ENCODE results near the gene GTF3C5. TPM values are rescaled to one million over a fixed set of nuclear protein-coding genes. Genes with fewer than 3 reads are reported as not detected.

The GTF3C5 gene
- total and polyA plus RNA-seq, 2 of the 4 experiments (the other 2 are of a cell fraction) = 49.1 to 52.3 TPM

- Histone ChIP-seq H4K20me1 (ENCODE audit: insufficient read depth, low read length) (no peaks in the 10 kb centered on the region), H3K4me3 (ENCODE audit: insufficient read depth, low read depth, low read length) (no peak overlapping the region), H2BK20ac (ENCODE audit: low read depth, low read length) (no peak overlapping the region), H2BK15ac (ENCODE audit: low read depth, low read length) (no peak overlapping the region), H3K79me1 (ENCODE audit: low read depth in 1 of 2, low read length in 2 of 2) (no peaks in the 10 kb centered on the region), H3K9me1 (ENCODE audit: insufficient read depth, low read length) (no peaks in the 10 kb centered on the region), H4K8ac (ENCODE audit: low read depth in 2 of 2, low read length in 2 of 2) (no peak overlapping the region), H2AK5ac (ENCODE audit: low read depth, low read length) (no peak overlapping the region), H2AK9ac (replicated peaks; ENCODE audit: low read depth, low read length, poor library complexity) (peak overlapping the region; percentile 52), H2BK120ac (ENCODE audit: low read depth, low read length) (no peak overlapping the region), H3K27me3 (ENCODE audit: control insufficient read depth, insufficient read depth, low read length) (peaks cover 54% of the 10 kb centered on the region), H3K4me2 (ENCODE audit: low read depth, low read length) (no peak overlapping the region), H3K18ac (ENCODE audit: low read depth, low read length) (no peak overlapping the region), H3K4ac (ENCODE audit: low read depth, low read length) (no peak overlapping the region), H3K27ac (ENCODE audit: insufficient read depth, low read length) (no peak overlapping the region), H2BK5ac (ENCODE audit: low read depth, low read length, poor library complexity, severe bottlenecking) (no peak overlapping the region), H3K4me1 (ENCODE audit: control insufficient read depth, insufficient read depth, low read length) (no peaks in the 10 kb centered on the region), H3K9ac (ENCODE audit: low read depth, low read length) (no peak overlapping the region), H4K5ac (ENCODE audit: low read depth, low read length) (no peak overlapping the region), H3K9me3 (ENCODE audit: control insufficient read depth, insufficient read depth, low read length) (no peaks in the 10 kb centered on the region; the same call in 1 of the 2 replicates), H2AFZ (replicated peaks; ENCODE audit: low read length, poor library complexity) (no peak overlapping the region), H3K56ac (ENCODE audit: extremely low read depth, insufficient read depth, low read length) (no peak overlapping the region), H3K14ac (replicated peaks; ENCODE audit: low read depth, low read length) (no peak overlapping the region), H3K23ac (ENCODE audit: low read depth, low read length) (no peak overlapping the region), H4K91ac (ENCODE audit: insufficient read depth, low read depth, low read length) (no peak overlapping the region), H3K36me3 (ENCODE audit: control insufficient read depth, insufficient read depth, low read length) (no peaks in the 10 kb centered on the region)
- DNase-seq = no peak
- BruUV-seq (replicated peaks) = no TSS peak
- no peak for ATAC-seq (ENCODE audit: low read depth)
- POLR2A ChIA-PET (ENCODE audit: unreplicated experiment) = no interaction called here
- CTCF ChIA-PET = interaction anchor here (1.3 kb wide), 1 partner anchor 16 kb away, joined by 3 read pairs; no protein-coding TSS in a partner anchor
- TF ChIP-seq SMC3 (IDR thresholded peaks at IDR 0.05; ENCODE audit: low read depth, low read length) (no peak), CEBPB (IDR thresholded peaks at IDR 0.05; ENCODE audit: low read depth, low read length) (peak; percentile 46; the same call in 1 of the 2 replicates), POLR2A (IDR thresholded peaks at IDR 0.05; ENCODE audit: low read depth, low read length) (no peak), RFX5 (IDR thresholded peaks at IDR 0.05; ENCODE audit: low read depth, low read length) (no peak), MXI1 (IDR thresholded peaks at IDR 0.05; ENCODE audit: borderline replicate concordance, low read depth, low read length) (no peak)
- 50% methylated on average over 1 of the region's 3 CpGs; no CpG with 5 or more reads in 1 of the 2 experiments for WGBS, 2 experiments (ENCODE audit: extremely low coverage in 2 of 2, insufficient read length in 1 of 2)
- dilution Hi-C loops (cut with HindIII; ENCODE audit: low sequenced_read_pairs, unreplicated experiment) (no loop called here), in situ Hi-C loops (cut with MboI; ENCODE audit: low sequenced_read_pairs) (no loop called here), intact Hi-C loops (cut with micrococcal nuclease) (no loop called here)
Measured at GRCh38 chr9:133005957-133006356, 24.8 kb upstream of the GTF3C5 start.
